Measurements from ENCODE around the gene ADGRF4.
"Not testable (repeated sequence)": the region's sequence is repeated elsewhere in the genome, so short reads cannot be mapped to it uniquely, and the experiment has no call there.

Gene ADGRF4

DNA sequence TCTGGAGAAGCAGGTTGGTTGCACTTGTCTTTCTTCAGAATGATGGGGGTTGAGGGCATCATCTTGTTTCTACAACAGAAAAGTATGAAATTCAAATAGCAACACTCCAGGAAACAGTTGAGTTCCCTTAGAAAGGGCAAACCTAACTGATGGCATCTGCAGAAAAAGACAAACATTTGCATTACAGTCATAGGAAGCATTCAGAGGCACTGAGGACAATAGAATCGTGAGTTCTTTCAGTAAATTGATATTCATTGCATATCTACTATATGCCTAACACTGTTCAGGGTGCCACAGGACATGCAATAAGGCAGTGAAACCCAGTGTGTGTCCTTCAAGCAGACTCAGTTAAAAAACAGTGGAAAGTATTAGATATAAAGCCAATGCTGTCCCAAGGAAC lies 42.3 kb downstream of the ADGRF4 start:
- DNase-seq: no peak

DNA sequence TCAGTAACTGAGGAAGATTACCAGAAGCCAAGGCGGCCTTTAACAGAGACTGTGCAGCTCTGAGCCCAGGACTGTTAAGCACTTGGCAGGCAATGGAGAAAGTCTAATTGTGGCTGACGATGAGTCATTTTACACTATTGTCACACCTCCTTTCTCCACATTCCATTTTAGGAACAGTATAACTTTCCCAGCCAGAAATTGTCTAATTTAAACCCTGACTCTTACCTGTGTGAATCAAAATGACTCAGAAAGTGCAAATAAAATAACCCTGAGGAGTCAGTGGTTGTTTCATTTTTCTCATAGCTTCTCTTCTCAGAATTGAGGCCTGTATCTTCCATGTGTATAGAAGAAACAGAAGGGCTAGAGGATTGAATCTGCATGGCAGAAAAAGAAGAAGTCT lies 43.4 kb downstream of the ADGRF4 start:
- no peak for DNase-seq

DNA sequence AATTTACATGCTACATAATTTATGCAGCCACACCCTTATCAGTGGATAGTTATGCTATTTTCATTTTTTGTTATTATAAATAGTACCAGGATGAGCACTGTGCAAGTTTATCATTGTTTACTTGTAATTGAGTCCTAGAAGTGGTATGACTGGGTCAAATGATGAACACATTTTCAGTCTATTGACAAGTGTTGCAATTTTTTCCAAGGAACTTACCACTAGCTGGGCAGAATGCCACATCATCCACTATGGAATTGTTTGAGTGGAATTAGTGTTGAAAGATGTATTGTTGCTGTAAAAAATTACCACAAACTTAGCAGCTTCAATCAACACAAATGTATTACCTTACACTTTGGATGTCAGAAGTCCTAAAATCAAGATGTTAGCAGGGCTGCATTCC lies 45.4 kb downstream of the ADGRF4 start:
- no peak for DNase-seq

DNA sequence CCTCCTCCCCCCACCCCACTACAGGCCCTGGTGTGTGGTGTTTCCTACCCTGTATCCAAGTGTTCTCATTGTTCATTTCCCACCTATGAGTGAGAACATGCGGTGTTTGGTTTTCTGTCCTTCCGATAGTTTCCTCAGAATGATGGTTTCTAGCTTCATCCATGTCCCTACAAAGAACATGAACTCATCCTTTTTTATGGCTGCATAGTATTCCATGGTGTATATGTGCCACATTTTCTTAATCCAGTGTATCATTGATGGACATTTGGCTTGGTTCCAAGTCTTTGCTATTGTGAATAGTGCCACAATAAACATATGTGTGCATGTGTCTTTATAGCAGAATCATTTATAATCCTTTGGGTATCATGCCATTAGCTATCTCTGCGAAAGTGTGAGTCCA lies 46.9 kb downstream of the ADGRF4 start:
- not testable (repeated sequence) for DNase-seq

DNA sequence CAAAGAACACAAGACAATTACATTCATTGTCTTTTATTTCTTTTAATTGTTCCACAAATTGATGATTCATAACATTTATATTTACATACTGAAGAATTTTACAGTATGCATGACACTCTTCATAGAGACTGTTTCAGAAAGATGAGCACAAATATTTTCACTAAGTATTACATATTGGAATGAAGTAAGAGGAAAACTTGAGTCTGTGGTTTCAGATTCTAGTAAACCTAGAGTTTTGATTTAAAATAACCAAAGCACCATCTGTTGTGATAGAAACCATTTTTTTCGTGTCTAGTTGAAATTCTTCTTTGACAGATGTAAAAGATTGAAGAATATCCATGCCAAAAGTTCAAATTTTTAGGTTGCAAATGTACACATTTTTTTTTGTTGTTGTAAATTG lies 51.4 kb downstream of the ADGRF4 start:
- DNase-seq: no peak

DNA sequence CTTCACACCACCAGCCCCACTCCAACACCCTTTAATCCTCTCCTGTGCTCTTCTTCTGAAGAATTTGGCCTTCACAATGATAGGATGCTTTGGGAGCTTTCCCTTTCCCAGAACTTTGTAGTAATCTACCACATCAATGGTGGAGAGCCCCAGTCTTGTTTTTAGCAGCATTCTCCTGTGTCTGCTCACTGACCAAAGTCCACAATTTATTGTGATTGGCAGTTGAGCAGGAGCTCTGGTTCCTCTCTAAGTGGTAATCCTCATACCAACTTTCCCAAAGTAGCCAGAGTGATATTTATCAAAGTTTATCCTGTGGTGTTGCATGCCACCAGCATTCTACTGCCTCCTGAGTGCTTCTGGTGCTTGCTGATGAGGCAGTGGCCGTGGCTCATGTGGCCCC lies 54.4 kb downstream of the ADGRF4 start:
- DNase-seq: no peak

DNA sequence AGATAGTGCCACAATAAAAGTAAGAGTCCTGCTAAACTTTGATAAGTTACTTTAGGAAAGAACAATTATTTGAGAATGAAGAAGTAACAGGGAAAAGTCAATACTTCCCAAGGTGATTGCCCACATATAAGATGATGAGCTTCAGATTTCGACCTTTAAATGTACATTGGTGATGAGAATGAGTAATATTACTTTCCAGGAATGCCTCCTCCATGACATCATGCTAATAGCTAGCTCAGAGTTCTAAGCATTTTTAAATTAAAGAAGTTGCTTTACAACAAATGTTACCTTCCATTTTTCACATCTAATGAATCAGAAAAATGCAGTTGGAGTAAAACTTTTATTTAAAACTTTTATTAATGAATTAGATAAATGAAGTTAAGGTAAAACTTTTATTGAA lies 61.0 kb downstream of the ADGRF4 start:
- no peak for DNase-seq

DNA sequence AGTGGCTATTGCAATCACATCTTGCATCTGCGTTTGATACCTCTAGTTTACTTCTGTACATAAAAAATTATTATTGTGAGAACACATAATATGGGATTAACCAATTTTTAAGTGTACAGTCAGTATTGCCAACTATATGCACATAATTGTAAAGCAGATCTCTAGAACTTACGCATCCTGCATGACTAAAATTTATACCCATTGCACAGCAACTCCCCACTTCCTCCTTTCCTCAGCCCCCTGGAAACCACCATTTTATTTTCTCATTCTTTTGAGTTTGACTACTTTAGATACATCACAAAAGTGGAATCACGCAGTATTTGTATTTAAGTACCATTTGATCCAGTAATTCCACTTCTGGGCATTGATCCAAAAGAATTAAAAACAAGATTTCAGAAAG lies 64.1 kb downstream of the ADGRF4 start:
- no peak for DNase-seq

DNA sequence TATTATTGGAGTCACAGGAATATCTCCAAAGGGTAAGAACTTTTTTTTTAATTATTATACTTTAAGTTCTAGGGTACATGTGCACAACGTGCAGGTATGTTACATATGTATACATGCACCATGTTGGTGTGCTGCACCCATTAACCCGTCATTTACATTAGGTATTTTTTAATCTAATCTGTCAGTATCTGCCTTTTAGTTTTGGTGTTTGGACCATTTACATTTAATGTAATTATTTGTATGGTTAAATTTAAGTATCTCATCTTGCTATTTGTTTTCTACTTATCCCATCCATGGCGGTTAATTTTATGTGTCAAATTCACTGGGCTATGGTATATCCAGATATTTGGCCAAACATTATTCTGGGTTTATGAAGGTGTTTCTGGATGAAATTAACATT lies 68.1 kb downstream of the ADGRF4 start:
- no peak for DNase-seq

DNA sequence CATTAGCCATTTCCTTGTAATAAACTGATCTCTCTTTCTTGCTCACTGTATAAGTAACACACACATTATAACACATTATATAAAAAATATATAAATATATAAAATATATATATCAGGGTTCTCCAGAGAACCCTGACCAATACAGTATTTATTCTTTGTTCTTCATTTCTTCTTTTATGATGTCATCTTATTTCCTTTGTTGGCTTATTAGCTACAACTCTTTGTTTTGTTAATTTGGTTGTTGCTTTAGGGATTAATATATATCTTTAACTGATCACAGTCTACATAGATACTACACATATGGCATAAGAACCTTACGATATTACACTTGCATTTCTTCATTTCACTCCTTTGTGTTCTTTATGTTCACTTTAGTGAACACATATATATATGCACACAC lies 68.7 kb downstream of the ADGRF4 start:
- DNase-seq: no peak

DNA sequence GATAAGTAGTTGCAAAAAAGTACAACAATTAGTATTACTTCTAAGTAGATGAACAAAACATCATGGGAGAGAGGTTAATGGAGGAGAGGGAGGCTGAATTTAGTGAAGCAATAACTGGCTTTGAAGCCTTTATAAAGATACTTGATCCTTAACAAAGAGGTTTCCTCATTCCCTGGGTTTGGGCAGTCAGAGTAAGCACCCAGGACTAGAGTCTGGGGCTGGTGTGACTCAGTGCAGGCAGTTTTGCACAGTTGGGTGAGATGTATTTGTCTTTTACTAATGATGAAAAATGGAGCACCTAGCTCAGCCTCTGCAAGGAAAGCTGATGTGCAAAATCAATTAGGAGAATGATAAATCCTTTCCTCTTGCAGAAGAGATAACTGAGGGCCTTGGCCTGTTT lies 71.6 kb downstream of the ADGRF4 start:
- DNase-seq: no peak

Data from amniotic stem cell (primary cell).